PC-3 (cell line): ENCODE data around the gene VTN.

Source experiments
- CTCF ChIP-seq: fragments of 300-600 bp; sonication (generic); conservative IDR thresholded peaks from 2 replicates; pipeline ENCODE4 v1.5.1; 2017; ENCODE audit warnings: antibody characterized with exemption, low read depth, mild to moderate bottlenecking, low read length
- EZH2 ChIP-seq: fragments of 300-600 bp; sonication (generic); IDR thresholded peaks from one replicate; pipeline ENCODE4 v1.6.1; 2017; ENCODE audit warnings: antibody characterized with exemption, mild to moderate bottlenecking, low read length; ENCODE audit not compliant: unreplicated experiment
- EZH2phosphoT487 ChIP-seq: fragments of 300-600 bp; sonication (generic); IDR thresholded peaks from 2 replicates; pipeline ENCODE4 v1.6.1; 2018; ENCODE audit warnings: mild to moderate bottlenecking, antibody characterized with exemption, low read length, borderline replicate concordance

- TF ChIP-seq CTCF, result peak; percentile 77
- no peak for TF ChIP-seq EZH2phosphoT487
- no peak for TF ChIP-seq EZH2
Measured at GRCh38 chr17:28416703-28417311, 46.7 kb upstream of the VTN start.
